Endothelial cell of umbilical vein (primary cell): ENCODE measurements around the gene COMMD2. TPM values are rescaled to one million over a fixed set of nuclear protein-coding genes. Genes with fewer than 3 reads are reported as not detected.

Experiments
- BruUV-seq: library from RNA; stranded (reverse); fragments of 400-500 nt; replicated peaks from 2 replicates; lab custom pipeline; 2021; lab: Mats Ljungman, UMichigan
- CTCF ChIA-PET: fragments of 300-600, 350-600 bp; sonication (Branson Sonifier 250); formaldehyde crosslinking; loops from one replicate; lab custom pipeline; 2021; ENCODE audit warnings: antibody characterized with exemption, inconsistent platforms; lab: Charles Lee
- POLR2A ChIA-PET: fragments of 300-600, 350-600 bp; sonication (Branson Sonifier 250); formaldehyde crosslinking; loops from one replicate; lab custom pipeline; 2021; ENCODE audit warnings: antibody characterized with exemption, inconsistent platforms; lab: Charles Lee
- DNase-seq: peaks from one replicate; pipeline ENCODE4 v3.0.0-alpha.2; 2011; ENCODE audit warnings: low read depth, low spot score
- FAIRE-seq: peaks from 2 replicates; lab custom pipeline; 2011; peaks lifted over from hg19 to GRCh38; lab: Jason Lieb, UNC
- H2AFZ ChIP-seq: 2 replicates; pipeline ENCODE4 v1.6.0; 2012; ENCODE audit warnings: low read depth, low read length, control low read depth, inconsistent platforms
- H3K27ac ChIP-seq: 2 replicates; pipeline ENCODE4 v1.5.1; 2011; ENCODE audit warnings: low read depth, mild to moderate bottlenecking, control low read depth, low read length, moderate library complexity; ENCODE audit not compliant: insufficient read depth
- H3K27me3 ChIP-seq, 2 experiments: 2 replicates each; pipeline versions ENCODE4 v1.6.0 to v1.6.1; 2011; ENCODE audit warnings: low read length in 2 of 2, mixed read lengths in 1 of 2; ENCODE audit not compliant: control insufficient read depth in 2 of 2, insufficient read depth in 2 of 2
- H3K36me3 ChIP-seq, 2 experiments: 2 replicates in 1 of 2; 3 replicates in 1 of 2; pipeline ENCODE4 v1.5.1; 2011; ENCODE audit warnings: low read length in 2 of 2, mild to moderate bottlenecking in 1 of 2, moderate library complexity in 1 of 2; ENCODE audit not compliant: control insufficient read depth in 2 of 2, insufficient read depth in 2 of 2; ENCODE audit errors: extremely low read depth in 1 of 2
- H3K4me1 ChIP-seq: 3 replicates; pipeline ENCODE4 v1.5.1; 2011; ENCODE audit warnings: mild to moderate bottlenecking, low read length; ENCODE audit not compliant: control insufficient read depth, insufficient read depth; ENCODE audit errors: extremely low read depth
- H3K4me2 ChIP-seq: 2 replicates; pipeline ENCODE4 v1.6.1; 2011; ENCODE audit warnings: low read length, control low read depth, mixed read lengths; ENCODE audit not compliant: insufficient read depth
- H3K4me3 ChIP-seq, 3 experiments: fragments of 200-600 bp in 1 of 3; sonication (generic), shearing (Covaris generic) in 1 of 3; replicated peaks in 1 of 3; 2 replicates each; pipeline ENCODE4 v1.5.1; 2011 to 2016; ENCODE audit warnings: control low read depth in 3 of 3, low read length in 3 of 3, mild to moderate bottlenecking in 2 of 3, inconsistent platforms in 1 of 3, low read depth in 1 of 3, moderate library complexity in 1 of 3; ENCODE audit not compliant: insufficient read depth in 1 of 3
- H3K79me2 ChIP-seq: 2 replicates; pipeline ENCODE4 v1.6.0; 2012; ENCODE audit warnings: low read length, inconsistent platforms; ENCODE audit not compliant: control insufficient read depth, insufficient read depth
- H3K9ac ChIP-seq: replicated peaks from 2 replicates; pipeline ENCODE3; 2011; ENCODE audit warnings: low read length, control low read depth; ENCODE audit not compliant: insufficient read depth; ENCODE audit errors: extremely low read depth
- H3K9me1 ChIP-seq: replicated peaks from 3 replicates; pipeline ENCODE4 v1.6.0; 2011; ENCODE audit warnings: mild to moderate bottlenecking, low read length; ENCODE audit not compliant: control insufficient read depth, insufficient read depth; ENCODE audit errors: extremely low read depth
- H3K9me3 ChIP-seq: replicated peaks from 2 replicates; pipeline ENCODE4 v1.5.1; 2012; ENCODE audit warnings: low read length, inconsistent platforms; ENCODE audit not compliant: control insufficient read depth, insufficient read depth
- H4K20me1 ChIP-seq: replicated peaks from 2 replicates; pipeline ENCODE3; 2011; ENCODE audit warnings: mild to moderate bottlenecking, low read length; ENCODE audit not compliant: control insufficient read depth, insufficient read depth; ENCODE audit errors: extremely low read depth
- EZH2 ChIP-seq: IDR thresholded peaks from 2 replicates; pipeline ENCODE4 v1.6.1; 2012; ENCODE audit warnings: borderline replicate concordance, low read depth, mild to moderate bottlenecking, moderate library complexity, low read length, inconsistent platforms; ENCODE audit not compliant: severe bottlenecking
- FOS ChIP-seq: IDR thresholded peaks from 2 replicates; pipeline ENCODE4 v1.6.1; 2011; ENCODE audit warnings: mild to moderate bottlenecking, low read length, moderate library complexity, borderline replicate concordance; ENCODE audit not compliant: insufficient read depth
- GATA2 ChIP-seq: IDR thresholded peaks from 2 replicates; pipeline ENCODE4 v1.7.0; 2011; ENCODE audit warnings: low read depth, mild to moderate bottlenecking, moderate library complexity, mixed read lengths, low read length; ENCODE audit not compliant: insufficient read length, insufficient read depth
- JUN ChIP-seq: IDR thresholded peaks from 2 replicates; pipeline ENCODE4 v1.6.1; 2011; ENCODE audit warnings: borderline replicate concordance, low read depth; ENCODE audit not compliant: insufficient read length, insufficient read depth
- MAX ChIP-seq: IDR thresholded peaks from 2 replicates; pipeline ENCODE4 v1.6.1; 2011; ENCODE audit not compliant: insufficient read depth, insufficient read length
- MYC ChIP-seq: IDR thresholded peaks from one replicate; pipeline ENCODE4 v1.6.1; 2011; ENCODE audit warnings: mild to moderate bottlenecking, low read depth, low read length
- POLR2A ChIP-seq: IDR thresholded peaks from 2 replicates; pipeline ENCODE4 v1.6.1; 2012; ENCODE audit warnings: low read depth, mild to moderate bottlenecking, control low read depth, low read length
- POLR2AphosphoS5 ChIP-seq: IDR thresholded peaks from 2 replicates; pipeline ENCODE4 v1.6.1; 2012; ENCODE audit warnings: low read depth, mild to moderate bottlenecking, control low read depth, low read length, moderate library complexity; ENCODE audit not compliant: insufficient read depth
- dilution Hi-C: fragments of 300-500 bp; cut with MboI; formaldehyde crosslinking; loops from one replicate; pipeline ENCODE4 v1.15.0; 2019; ENCODE audit warnings: low sequenced_read_pairs; ENCODE audit not compliant: extremely low pct_ligation_motif_present
- intact Hi-C: fragments of 100-400 bp; cut with micrococcal nuclease; formaldehyde crosslinking; loops from one replicate; pipeline ENCODE4 v1.10.0; 2022
- polyA plus RNA-seq, 4 experiments: library from polyadenylated mRNA; depleted of rRNA in 3 of 4; stranded (reverse) in 3 of 4; unstranded in 1 of 4; fragments of >200 nt; gene quantifications; 2 replicates each; pipeline versions ENCODE4 v1.2.1 to v1.2.3, GENCODE V29; 2011 to 2012; ENCODE audit warnings: missing spikeins in 1 of 4
- total RNA-seq: library from RNA; stranded (reverse); gene quantifications from 2 replicates; pipeline ENCODE4 v1.2.3, GENCODE V29; 2021
- TF ChIP-seq, protein P1 (sequence below), 2 donors: IDR thresholded peaks; 1 replicate in 1 of 2; 2 replicates in 1 of 2; pipeline ENCODE4 v1.5.1; 2011; ENCODE audit warnings: low read length in 2 of 2, mild to moderate bottlenecking in 2 of 2, moderate library complexity in 2 of 2, control low read depth in 1 of 2, inconsistent platforms in 1 of 2, low read depth in 1 of 2; ENCODE audit not compliant: insufficient read depth in 1 of 2; ENCODE audit errors: extremely low read depth in 1 of 2

Gene COMMD2
- total and polyA plus RNA-seq, 2 donors (not counting 3 experiments of a cell fraction or from before 2014, with no cell fraction given) = 18.3 to 51.0 TPM

- H3K9ac ChIP-seq = no peak overlapping the region
- no peaks in the 10 kb centered on the region for H3K9me3 ChIP-seq
- H3K4me2 ChIP-seq = no peak overlapping the region
- dilution Hi-C loops = no loop called here
- FAIRE-seq = peak; percentile 31
- peaks cover 8% of the 10 kb centered on the region for H3K4me1 ChIP-seq
- peak; percentile 66 for DNase-seq
- H3K4me3 ChIP-seq = no peak overlapping the region
- no peaks in the 10 kb centered on the region for H3K27me3 ChIP-seq
- BruUV-seq = no TSS peak
- POLR2A ChIA-PET = no interaction called here
- no peak overlapping the region for H3K27ac ChIP-seq
- TF ChIP-seq MAX (no peak), POLR2A (no peak), FOS (no peak), GATA2 (no peak), MYC (no peak), JUN (no peak), POLR2AphosphoS5 (no peak), EZH2 (no peak)
- TF ChIP-seq, protein P1, sequence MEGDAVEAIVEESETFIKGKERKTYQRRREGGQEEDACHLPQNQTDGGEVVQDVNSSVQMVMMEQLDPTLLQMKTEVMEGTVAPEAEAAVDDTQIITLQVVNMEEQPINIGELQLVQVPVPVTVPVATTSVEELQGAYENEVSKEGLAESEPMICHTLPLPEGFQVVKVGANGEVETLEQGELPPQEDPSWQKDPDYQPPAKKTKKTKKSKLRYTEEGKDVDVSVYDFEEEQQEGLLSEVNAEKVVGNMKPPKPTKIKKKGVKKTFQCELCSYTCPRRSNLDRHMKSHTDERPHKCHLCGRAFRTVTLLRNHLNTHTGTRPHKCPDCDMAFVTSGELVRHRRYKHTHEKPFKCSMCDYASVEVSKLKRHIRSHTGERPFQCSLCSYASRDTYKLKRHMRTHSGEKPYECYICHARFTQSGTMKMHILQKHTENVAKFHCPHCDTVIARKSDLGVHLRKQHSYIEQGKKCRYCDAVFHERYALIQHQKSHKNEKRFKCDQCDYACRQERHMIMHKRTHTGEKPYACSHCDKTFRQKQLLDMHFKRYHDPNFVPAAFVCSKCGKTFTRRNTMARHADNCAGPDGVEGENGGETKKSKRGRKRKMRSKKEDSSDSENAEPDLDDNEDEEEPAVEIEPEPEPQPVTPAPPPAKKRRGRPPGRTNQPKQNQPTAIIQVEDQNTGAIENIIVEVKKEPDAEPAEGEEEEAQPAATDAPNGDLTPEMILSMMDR (IDR thresholded peaks at IDR 0.05; ENCODE audit: extremely low read depth in 1 of 2, insufficient read depth in 1 of 2, low read depth in 1 of 2, low read length in 2 of 2) = no peak
- H2AFZ ChIP-seq = peak overlapping the region; percentile 5
- no peaks in the 10 kb centered on the region for H3K9me1 ChIP-seq
- no peaks in the 10 kb centered on the region for H3K79me2 ChIP-seq
- H3K36me3 ChIP-seq = no peaks in the 10 kb centered on the region
- no peaks in the 10 kb centered on the region for H4K20me1 ChIP-seq
- CTCF ChIA-PET = interaction anchor here (1.6 kb wide), 1 partner anchor 15 kb away, joined by 5 read pairs; no protein-coding TSS in a partner anchor
- intact Hi-C loops = no loop called here
Measured at GRCh38 chr3:149781211-149781610, 28.9 kb upstream of the COMMD2 start.
